Astrocyte (in vitro differentiated cells and primary cell): ENCODE results near the gene DUSP10.

ENCODE experiments used
- EZH2 ChIP-seq: IDR thresholded peaks from 2 replicates; pipeline ENCODE4 v1.6.1; 2012; ENCODE audit warnings: mild to moderate bottlenecking, low read length, inconsistent platforms; ENCODE audit not compliant: insufficient read depth
- TF ChIP-seq, protein P1 (sequence below): IDR thresholded peaks from 2 replicates; pipeline ENCODE4 v1.5.1; 2011; ENCODE audit warnings: low read depth, mild to moderate bottlenecking, inconsistent platforms, low read length, moderate library complexity; ENCODE audit not compliant: insufficient read depth

DNA sequence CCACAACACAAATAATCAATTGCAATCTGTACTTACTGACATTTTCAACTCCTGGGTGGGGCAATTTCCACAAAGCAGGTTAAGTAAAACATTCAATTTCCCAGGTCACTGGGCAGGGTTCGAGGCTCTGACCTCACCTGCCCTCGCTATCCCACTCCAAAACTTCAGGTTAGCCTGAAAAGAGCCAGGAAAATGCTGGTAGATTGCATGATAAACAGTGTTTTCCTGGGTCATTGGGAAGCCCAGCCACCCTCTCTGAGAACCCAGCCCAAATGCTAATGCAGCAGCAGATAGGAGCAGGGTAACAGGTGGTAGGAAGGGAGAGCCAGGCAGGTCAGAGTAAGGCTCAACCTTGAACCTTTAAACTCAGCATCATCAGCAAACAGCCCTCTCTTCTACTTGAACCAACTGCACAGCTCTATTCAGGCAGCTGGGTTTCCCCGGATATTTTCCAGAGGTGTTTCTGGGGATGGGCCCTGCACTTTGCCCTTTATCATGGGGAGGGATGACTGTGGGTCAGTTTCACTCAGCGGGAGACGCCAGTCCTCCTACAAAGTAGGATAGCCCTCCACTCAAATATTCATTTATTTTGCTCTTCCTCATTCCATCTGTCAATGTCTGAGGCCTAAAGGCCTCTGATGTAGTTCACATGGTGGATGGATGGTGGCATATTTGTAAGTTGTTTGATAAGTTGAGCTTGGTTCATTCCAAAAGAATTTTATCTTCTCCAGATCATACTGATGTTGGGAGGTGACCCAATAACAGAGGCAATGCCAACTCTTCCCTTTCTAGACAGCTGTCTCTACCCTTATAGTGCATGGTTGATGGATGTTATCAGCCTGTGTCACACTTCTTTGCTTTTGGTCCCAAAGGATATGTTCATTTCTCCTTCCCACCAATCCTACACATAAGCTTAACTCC, 65.7 kb downstream of the DUSP10 start:
- TF ChIP-seq, protein P1, sequence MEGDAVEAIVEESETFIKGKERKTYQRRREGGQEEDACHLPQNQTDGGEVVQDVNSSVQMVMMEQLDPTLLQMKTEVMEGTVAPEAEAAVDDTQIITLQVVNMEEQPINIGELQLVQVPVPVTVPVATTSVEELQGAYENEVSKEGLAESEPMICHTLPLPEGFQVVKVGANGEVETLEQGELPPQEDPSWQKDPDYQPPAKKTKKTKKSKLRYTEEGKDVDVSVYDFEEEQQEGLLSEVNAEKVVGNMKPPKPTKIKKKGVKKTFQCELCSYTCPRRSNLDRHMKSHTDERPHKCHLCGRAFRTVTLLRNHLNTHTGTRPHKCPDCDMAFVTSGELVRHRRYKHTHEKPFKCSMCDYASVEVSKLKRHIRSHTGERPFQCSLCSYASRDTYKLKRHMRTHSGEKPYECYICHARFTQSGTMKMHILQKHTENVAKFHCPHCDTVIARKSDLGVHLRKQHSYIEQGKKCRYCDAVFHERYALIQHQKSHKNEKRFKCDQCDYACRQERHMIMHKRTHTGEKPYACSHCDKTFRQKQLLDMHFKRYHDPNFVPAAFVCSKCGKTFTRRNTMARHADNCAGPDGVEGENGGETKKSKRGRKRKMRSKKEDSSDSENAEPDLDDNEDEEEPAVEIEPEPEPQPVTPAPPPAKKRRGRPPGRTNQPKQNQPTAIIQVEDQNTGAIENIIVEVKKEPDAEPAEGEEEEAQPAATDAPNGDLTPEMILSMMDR, result no peak
- no peak for TF ChIP-seq EZH2
